Uterus (tissue), 4 donors: ENCODE measurements around the gene TMEM229A. TPM values are rescaled to one million over a fixed set of nuclear protein-coding genes. Genes with fewer than 3 reads are reported as not detected.

Source experiments
- DNase-seq, 2 donors: peaks; one replicate each; pipeline ENCODE4 v3.0.0-alpha.2; 2019 to 2020
- H3K27ac ChIP-seq, 2 donors: fragments of 200-600 bp; sonication (generic); 1 replicate in 1 of 2; 2 replicates in 1 of 2; pipeline ENCODE4 v1.5.1; 2016 to 2018
- H3K27me3 ChIP-seq, 2 donors: fragments of 200-600 bp; sonication (generic); one replicate each; pipeline ENCODE4 v1.5.1; 2018 to 2019; ENCODE audit warnings: control low read depth in 1 of 2
- H3K36me3 ChIP-seq, 2 donors: fragments of 200-600 bp; sonication (generic); one replicate each; pipeline ENCODE4 v1.5.1; 2019; ENCODE audit warnings: control low read depth in 1 of 2
- H3K4me1 ChIP-seq, 2 donors: fragments of 200-600 bp; sonication (generic); one replicate each; pipeline ENCODE4 v1.5.1; 2018 to 2019; ENCODE audit warnings: control low read depth in 1 of 2
- H3K4me3 ChIP-seq, 2 donors: fragments of 200-600 bp; sonication (generic); 1 replicate in 1 of 2; 2 replicates in 1 of 2; pipeline ENCODE4 v1.5.1; 2018 to 2019; ENCODE audit warnings: mild to moderate bottlenecking in 1 of 2
- H3K9me3 ChIP-seq, 2 donors: fragments of 200-600 bp; sonication (generic); one replicate each; pipeline ENCODE4 v1.5.1; 2019; ENCODE audit warnings: control low read depth in 1 of 2
- POLR2A ChIP-seq, 2 donors: fragments of 450-650 bp; IDR thresholded peaks; one replicate each; pipeline ENCODE4 v1.6.1; 2016; ENCODE audit warnings: antibody characterized with exemption in 2 of 2, mild to moderate bottlenecking in 1 of 2, moderate library complexity in 1 of 2
- intact Hi-C: fragments of 100-400 bp; cut with DNase I; formaldehyde crosslinking; loops from one replicate; pipeline ENCODE4 v1.15.1; 2023; ENCODE audit warnings: low total_unique reads
- total RNA-seq, 4 donors: library from RNA; depleted of rRNA in 3 of 4; stranded (reverse); fragments of >200 nt in 3 of 4; gene quantifications; one replicate each; pipeline versions ENCODE4 v1.1.0 to v1.2.4, GENCODE V29; 2014 to 2023
- TF ChIP-seq, protein P1 (sequence below), 4 experiments: fragments of 200-600 bp in 2 of 4; fragments of 450-650 bp in 2 of 4; sonication (generic) in 2 of 4; IDR thresholded peaks; one replicate each; pipeline ENCODE4 v1.5.1; 2016 to 2019; ENCODE audit warnings: antibody characterized with exemption in 4 of 4, mild to moderate bottlenecking in 2 of 4, moderate library complexity in 1 of 4
- donor health status: DM: yes; HTN: yes; CAD: no.

Gene TMEM229A
- total RNA-seq, 4 donors from 2014 or later: 7.1 TPM; not detected in 3

DNA sequence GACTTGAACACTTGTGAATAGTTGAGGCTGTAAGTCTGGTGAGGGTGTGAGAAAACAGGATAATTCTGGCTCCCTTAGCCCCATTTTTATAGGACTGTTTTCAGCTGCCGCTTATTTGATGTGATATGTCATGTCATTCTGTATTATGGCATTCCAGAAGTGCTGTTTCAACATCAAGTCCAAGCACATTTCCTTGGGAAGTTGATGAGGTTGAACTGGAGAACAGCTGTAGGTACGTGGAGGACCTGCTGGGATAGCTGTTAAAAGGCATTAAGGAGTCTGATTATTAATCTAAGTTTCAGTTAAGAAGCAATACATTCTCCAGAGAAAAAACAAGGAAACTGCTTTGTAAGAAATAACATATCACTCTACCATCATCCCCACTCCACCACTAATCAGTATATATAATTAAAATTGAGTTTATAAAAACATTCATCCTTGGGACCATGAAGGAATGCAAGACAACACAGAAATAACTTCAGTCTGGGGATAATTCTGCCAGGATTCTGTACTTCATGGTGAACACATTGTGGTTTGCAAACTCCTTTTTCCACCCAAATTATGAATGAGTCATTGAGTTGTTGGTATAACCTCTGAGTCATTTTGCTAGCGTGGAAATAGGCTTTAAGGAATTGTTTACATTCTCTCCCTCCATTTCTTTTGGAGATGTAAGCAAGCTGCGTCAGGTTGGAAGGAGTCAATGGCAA lies 39.9 kb upstream of the TMEM229A start:
- Histone ChIP-seq H3K27ac (no peak overlapping the region), H3K27me3 (no peaks in the 10 kb centered on the region), H3K9me3 (no peaks in the 10 kb centered on the region), H3K4me3 (no peak overlapping the region), H3K4me1 (no peaks in the 10 kb centered on the region), H3K36me3 (no peaks in the 10 kb centered on the region)
- no peak for TF ChIP-seq POLR2A (IDR thresholded peaks at IDR 0.05)
- TF ChIP-seq, protein P1, sequence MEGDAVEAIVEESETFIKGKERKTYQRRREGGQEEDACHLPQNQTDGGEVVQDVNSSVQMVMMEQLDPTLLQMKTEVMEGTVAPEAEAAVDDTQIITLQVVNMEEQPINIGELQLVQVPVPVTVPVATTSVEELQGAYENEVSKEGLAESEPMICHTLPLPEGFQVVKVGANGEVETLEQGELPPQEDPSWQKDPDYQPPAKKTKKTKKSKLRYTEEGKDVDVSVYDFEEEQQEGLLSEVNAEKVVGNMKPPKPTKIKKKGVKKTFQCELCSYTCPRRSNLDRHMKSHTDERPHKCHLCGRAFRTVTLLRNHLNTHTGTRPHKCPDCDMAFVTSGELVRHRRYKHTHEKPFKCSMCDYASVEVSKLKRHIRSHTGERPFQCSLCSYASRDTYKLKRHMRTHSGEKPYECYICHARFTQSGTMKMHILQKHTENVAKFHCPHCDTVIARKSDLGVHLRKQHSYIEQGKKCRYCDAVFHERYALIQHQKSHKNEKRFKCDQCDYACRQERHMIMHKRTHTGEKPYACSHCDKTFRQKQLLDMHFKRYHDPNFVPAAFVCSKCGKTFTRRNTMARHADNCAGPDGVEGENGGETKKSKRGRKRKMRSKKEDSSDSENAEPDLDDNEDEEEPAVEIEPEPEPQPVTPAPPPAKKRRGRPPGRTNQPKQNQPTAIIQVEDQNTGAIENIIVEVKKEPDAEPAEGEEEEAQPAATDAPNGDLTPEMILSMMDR (IDR thresholded peaks at IDR 0.05): no peak
- intact Hi-C loops: no loop called here
- no peak for DNase-seq

DNA sequence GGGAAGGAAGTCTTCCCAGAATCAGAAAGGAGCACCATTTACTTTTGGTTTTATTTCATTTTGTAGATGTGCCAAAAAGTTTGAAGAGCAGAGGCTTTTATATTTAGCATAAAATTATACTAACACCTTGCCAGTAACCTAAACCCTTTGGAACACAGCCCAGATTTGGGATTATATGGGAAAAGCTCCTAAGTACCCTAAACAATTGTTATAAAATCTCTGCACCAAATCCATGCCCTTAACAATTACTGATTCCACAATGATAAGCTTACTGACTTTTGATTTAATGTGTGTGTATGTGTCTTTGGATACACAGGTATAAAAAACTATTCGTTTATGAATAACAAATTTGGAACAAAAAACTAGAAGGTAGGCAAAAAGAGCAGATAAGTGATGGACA lies 39.0 kb upstream of the TMEM229A start:
- intact Hi-C loops: no loop called here
- Histone ChIP-seq H3K4me1 (no peaks in the 10 kb centered on the region), H3K4me3 (no peak overlapping the region), H3K36me3 (no peaks in the 10 kb centered on the region), H3K27me3 (no peaks in the 10 kb centered on the region), H3K27ac (no peak overlapping the region), H3K9me3 (no peaks in the 10 kb centered on the region)
- no peak for DNase-seq
- no peak for TF ChIP-seq POLR2A (IDR thresholded peaks at IDR 0.05)
- TF ChIP-seq, protein P1 (IDR thresholded peaks at IDR 0.05): no peak

DNA sequence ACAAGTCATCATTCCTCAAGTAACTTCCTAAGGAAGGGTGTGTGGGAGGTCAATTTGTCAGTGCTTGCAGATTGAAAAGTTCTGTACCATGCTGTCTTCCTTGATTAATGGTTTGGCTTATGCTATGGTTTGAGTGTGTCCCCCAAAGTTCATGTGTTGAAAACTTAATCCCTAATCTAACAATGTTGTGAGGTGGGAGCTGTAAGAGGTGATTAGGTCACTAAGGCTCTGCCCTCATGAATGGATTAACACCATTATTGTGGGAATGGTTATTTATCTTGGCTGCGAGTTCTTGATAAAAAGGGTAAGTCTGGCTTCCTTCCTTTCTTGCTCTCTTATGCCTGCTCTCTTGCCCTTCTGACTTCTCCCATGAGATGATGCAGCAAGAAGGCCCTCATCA lies 29.3 kb upstream of the TMEM229A start:
- intact Hi-C loops: no loop called here
- Histone ChIP-seq H3K4me1 (no peaks in the 10 kb centered on the region), H3K4me3 (no peak overlapping the region), H3K36me3 (no peaks in the 10 kb centered on the region), H3K27me3 (no peaks in the 10 kb centered on the region), H3K27ac (no peak overlapping the region), H3K9me3 (no peaks in the 10 kb centered on the region)
- no peak for TF ChIP-seq POLR2A (IDR thresholded peaks at IDR 0.05)
- TF ChIP-seq, protein P1 (IDR thresholded peaks at IDR 0.05): no peak
- no peak for DNase-seq

DNA sequence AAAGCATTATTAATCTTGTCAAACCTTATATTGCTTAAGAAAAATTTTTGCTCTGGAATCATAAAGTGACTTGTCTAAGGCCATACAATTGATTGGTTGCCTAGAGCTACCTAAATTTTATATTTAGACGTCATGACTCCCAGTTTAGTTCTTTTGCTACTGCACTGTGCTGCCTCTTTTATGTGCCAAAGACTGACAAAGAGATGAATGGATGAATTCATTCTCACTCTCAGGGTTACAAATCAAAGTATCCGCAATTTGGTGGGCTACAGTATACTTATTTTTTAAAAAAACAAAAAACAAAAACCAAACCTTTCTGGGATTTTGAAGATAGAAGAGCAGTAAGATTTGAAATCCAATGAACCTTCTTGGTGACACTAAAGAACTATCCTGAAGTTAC lies 27.7 kb upstream of the TMEM229A start:
- TF ChIP-seq POLR2A (IDR thresholded peaks at IDR 0.05): no peak
- TF ChIP-seq, protein P1 (IDR thresholded peaks at IDR 0.05): no peak
- Histone ChIP-seq H3K27me3 (no peaks in the 10 kb centered on the region), H3K9me3 (no peaks in the 10 kb centered on the region), H3K27ac (no peak overlapping the region), H3K36me3 (no peaks in the 10 kb centered on the region), H3K4me1 (no peaks in the 10 kb centered on the region), H3K4me3 (no peak overlapping the region)
- intact Hi-C loops: no loop called here
- DNase-seq: no peak

DNA sequence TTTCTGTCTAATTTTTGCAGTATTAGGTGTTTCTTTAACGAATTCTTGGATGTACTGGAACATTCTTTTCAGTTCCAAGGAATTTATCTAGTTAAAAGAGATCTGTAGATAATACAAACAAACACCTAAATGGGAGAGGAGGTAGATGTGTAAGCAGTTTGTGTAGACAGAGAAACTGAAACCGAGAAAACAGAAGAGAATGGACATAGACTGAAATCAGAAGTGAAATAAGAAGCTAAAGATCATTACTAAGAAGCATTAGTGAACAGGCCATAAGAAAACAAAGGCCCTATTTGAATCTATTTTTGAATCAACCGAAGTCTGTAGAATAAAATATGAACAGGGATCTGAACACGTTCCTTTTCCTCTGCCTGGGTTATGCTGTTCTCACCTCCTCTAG lies 26.5 kb upstream of the TMEM229A start:
- Histone ChIP-seq H3K4me3 (no peak overlapping the region), H3K4me1 (no peaks in the 10 kb centered on the region), H3K27ac (no peak overlapping the region), H3K27me3 (no peaks in the 10 kb centered on the region), H3K9me3 (no peaks in the 10 kb centered on the region), H3K36me3 (no peaks in the 10 kb centered on the region)
- no peak for DNase-seq
- TF ChIP-seq POLR2A (IDR thresholded peaks at IDR 0.05): no peak
- TF ChIP-seq, protein P1 (IDR thresholded peaks at IDR 0.05): no peak
- intact Hi-C loops: no loop called here
